A549 (cell line): Measurements from ENCODE around the gene GMPR2.

Source experiments
- POLR2A ChIP-seq: IDR thresholded peaks from 2 replicates; pipeline ENCODE4 v1.6.1; 2012; ENCODE audit warnings: mild to moderate bottlenecking, low read length
- TF ChIP-seq, protein P1 (sequence below): fragments of >200 bp; sonication (Bioruptor Twin); formaldehyde crosslinking; IDR thresholded peaks from 3 replicates; pipeline ENCODE4 v1.5.1; 2016
- TF ChIP-seq, protein P2 (sequence below): IDR thresholded peaks from 2 replicates; pipeline ENCODE4 v1.6.1; 2012

DNA sequence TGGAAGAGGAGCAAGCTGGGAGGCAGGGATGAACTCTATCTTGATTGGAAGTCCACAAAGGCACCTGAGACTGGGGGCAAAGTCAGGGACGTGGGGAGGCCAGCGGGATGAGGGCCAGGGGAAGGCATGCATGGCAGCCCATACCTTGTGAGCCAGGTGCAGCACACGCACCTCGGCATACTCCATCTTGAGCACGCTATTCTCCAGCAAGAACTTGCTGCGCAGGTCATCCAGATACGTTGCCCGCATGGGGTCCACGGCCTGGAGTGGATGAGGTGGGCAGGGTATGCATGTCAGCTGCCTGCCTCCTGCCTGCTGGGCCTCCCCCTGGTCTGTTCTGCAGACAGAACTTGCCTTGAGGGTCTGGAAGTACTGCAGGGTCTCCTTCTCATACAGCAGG lies 34.8 kb downstream of the GMPR2 start:
- no peak for TF ChIP-seq POLR2A
- TF ChIP-seq, protein P1, sequence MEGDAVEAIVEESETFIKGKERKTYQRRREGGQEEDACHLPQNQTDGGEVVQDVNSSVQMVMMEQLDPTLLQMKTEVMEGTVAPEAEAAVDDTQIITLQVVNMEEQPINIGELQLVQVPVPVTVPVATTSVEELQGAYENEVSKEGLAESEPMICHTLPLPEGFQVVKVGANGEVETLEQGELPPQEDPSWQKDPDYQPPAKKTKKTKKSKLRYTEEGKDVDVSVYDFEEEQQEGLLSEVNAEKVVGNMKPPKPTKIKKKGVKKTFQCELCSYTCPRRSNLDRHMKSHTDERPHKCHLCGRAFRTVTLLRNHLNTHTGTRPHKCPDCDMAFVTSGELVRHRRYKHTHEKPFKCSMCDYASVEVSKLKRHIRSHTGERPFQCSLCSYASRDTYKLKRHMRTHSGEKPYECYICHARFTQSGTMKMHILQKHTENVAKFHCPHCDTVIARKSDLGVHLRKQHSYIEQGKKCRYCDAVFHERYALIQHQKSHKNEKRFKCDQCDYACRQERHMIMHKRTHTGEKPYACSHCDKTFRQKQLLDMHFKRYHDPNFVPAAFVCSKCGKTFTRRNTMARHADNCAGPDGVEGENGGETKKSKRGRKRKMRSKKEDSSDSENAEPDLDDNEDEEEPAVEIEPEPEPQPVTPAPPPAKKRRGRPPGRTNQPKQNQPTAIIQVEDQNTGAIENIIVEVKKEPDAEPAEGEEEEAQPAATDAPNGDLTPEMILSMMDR: no peak
- TF ChIP-seq, protein P2, sequence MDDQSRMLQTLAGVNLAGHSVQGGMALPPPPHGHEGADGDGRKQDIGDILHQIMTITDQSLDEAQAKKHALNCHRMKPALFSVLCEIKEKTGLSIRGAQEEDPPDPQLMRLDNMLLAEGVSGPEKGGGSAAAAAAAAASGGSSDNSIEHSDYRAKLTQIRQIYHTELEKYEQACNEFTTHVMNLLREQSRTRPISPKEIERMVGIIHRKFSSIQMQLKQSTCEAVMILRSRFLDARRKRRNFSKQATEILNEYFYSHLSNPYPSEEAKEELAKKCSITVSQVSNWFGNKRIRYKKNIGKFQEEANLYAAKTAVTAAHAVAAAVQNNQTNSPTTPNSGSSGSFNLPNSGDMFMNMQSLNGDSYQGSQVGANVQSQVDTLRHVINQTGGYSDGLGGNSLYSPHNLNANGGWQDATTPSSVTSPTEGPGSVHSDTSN: no peak
